SK-MEL-5 (cell line): ENCODE results near the gene RAD51AP2. TPM values are rescaled to one million over a fixed set of nuclear protein-coding genes. Genes with fewer than 3 reads are reported as not detected.
"Not testable (repeated sequence)": the region's sequence is repeated elsewhere in the genome, so short reads cannot be mapped to it uniquely, and the experiment has no call there.

Experiments used
- DNase-seq: peaks from one replicate; pipeline ENCODE4 v3.0.0-alpha.2; 2016; ENCODE audit warnings: low read depth, low spot score
- in situ Hi-C: cut with HindIII; loops from 2 replicates; pipeline ENCODE4 v1.10.0; 2016; ENCODE audit warnings: low sequenced_read_pairs, high pct_unique_total_duplicates, low pct_unique_long_range_greater_than_20kb
- total RNA-seq: library from RNA; depleted of rRNA; stranded (reverse); fragments of >200 nt; shearing (Covaris generic); gene quantifications from 2 replicates; pipeline ENCODE4 v1.2.3, GENCODE V29; 2014; rRNA removed

RAD51AP2 gene
- total RNA-seq, 1 experiment from 2014 or later: not detected

DNA sequence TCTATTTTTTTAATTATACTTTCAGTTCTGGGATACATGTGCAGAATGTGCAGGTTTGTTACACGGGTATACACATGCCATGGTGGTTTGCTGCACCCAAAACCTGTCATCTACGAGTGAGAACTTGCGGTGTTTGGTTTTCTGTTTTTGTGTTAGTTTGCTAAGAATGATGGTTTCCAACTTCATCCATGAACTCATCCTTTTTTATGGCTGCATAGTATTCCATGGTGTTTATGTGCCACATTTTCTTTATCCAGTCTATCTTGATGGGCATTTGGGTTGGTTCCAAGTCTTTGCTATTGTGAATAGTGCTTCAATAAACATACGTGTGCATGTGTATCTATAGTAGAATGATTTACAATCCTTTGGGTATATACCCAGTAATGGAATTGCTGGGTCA lies 29.6 kb downstream of the RAD51AP2 start:
- in situ Hi-C loops, DNase-seq: not testable (repeated sequence)

DNA sequence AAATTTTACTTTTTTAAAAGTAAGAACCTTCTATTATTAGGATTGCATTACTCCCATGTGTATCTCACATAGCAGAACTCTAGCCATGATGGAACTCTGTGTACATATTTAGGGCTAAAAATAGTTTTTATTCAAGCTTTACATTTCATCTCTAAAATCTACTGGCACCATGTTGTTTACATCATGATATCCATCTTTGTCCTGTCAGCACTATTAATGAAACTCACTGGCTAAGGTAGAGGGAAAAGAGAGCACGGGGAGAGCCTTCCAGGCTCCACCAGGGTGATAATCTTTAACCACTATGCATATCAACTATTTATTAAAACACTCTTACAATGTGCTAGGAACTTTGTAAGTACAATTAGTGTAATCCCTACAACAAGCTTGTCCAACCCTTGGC lies 34.7 kb downstream of the RAD51AP2 start:
- no peak for DNase-seq
- in situ Hi-C loops: no loop called here

DNA sequence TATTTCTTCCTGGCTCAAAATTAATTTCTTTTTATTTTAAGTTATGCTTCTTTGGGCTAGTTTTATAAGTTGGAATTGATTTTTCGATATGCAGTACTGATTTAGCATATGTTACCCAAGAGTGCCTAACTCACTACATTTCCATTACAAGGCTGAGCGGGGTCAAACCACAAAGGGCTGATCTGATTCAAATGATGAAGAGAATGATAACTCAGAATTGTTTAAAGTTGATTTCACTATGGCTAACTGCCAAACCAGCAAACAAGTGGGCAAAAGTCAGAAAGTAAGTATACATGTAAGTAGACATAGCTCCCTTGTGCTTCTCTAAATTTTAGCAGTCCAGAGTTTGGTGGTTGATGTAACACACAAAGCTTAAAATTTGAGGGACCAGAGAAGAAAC lies 35.6 kb downstream of the RAD51AP2 start:
- DNase-seq: no peak
- in situ Hi-C loops: no loop called here

DNA sequence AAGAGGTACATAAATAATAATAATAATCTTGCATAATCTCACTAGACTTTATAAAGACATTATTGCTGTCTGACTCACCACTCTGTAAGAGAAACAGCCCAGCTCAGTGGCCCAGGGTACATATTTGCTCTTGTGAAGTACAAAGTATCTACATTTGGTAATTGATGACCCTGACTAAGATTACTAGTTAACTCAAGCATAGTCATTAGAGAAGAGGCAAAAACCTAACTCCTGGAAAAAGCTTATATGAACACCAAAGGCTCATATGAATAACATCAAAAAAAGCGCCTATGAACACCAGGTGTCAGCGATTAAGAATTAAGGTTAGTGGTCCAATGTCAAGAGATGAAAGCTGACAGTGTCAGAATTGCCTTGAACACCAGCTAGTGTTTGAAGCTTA lies 38.4 kb downstream of the RAD51AP2 start:
- no peak for DNase-seq
- in situ Hi-C loops: no loop called here

DNA sequence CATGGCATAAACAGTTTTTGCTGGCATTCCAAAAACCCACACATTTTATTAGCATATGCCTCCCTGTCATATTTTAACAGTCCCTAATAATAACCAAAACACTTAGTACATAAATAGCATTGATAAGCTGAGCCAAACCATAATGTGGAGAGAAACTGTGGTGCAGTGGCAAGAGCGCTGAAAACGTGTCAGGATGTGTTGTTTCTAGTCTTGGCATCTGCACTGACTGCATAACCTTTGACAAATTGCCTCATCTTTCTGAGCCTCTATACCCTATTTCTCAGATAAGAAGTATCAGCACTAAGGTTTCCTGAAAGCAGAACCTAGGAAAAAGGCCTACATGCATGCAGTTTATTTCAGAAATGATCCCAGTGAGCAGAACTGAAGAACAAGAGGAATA lies 41.4 kb downstream of the RAD51AP2 start:
- in situ Hi-C loops: no loop called here
- DNase-seq: no peak

DNA sequence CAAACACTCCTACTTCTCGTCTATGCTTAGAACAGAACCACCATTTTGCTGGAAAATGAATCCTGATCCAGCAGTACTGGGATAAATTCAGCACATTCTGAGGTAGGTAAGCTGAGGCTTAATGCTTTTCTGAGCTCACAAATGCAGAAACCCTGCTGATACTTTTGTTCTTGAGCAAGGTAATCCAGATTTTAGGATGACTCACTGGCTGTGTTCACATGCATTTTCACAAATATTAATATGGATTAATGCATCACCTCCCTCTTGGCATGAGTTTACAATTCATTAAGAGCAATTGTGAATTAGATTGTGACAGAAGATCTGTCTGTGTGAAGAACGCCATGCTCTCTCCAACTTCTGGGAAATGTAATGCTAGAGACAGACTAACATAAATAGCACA lies 42.2 kb downstream of the RAD51AP2 start:
- in situ Hi-C loops: no loop called here

DNA sequence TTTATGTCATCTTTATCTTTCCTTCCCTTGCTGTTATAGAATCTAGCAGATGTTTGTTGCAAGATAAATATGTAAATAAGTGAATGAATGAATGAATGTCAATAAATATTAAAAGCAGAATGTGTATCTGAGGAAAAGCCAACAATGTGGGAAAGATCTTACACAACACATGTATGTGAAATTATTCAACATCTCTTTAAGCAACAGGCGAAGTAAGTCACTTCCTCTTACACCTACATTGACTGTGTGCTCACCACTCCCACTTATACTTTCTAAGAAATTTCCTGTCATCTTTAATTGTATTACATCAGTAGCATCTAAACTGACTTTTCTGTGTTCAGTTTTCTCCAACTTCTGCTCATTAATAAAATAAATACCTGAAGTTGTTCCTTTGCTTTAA lies 43.0 kb downstream of the RAD51AP2 start:
- in situ Hi-C loops: no loop called here

More for the DNA sequence above, 42.2 kb downstream of the RAD51AP2 start:
- DNase-seq: no peak

DNA sequence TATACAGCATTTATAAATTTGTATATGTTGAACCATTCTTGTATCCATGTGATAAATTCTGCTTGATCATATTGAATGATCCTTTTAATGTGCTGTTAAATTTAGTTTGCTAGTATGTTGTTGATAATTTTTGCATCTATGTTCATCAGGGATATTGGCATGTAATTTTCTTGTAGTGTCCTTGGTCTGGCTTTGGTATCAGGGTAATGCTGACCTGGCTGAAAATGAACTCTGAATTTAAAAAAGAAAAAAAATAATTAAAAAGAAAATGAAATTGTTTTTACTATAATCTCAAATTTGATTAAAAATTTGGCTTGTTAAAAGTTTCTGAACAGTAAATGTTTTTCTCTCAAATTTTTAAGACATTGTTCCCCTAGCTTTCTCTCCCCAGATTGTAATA lies 46.3 kb downstream of the RAD51AP2 start:
- no peak for DNase-seq
- in situ Hi-C loops: no loop called here

More for the DNA sequence above, 43.0 kb downstream of the RAD51AP2 start:
- DNase-seq: no peak

DNA sequence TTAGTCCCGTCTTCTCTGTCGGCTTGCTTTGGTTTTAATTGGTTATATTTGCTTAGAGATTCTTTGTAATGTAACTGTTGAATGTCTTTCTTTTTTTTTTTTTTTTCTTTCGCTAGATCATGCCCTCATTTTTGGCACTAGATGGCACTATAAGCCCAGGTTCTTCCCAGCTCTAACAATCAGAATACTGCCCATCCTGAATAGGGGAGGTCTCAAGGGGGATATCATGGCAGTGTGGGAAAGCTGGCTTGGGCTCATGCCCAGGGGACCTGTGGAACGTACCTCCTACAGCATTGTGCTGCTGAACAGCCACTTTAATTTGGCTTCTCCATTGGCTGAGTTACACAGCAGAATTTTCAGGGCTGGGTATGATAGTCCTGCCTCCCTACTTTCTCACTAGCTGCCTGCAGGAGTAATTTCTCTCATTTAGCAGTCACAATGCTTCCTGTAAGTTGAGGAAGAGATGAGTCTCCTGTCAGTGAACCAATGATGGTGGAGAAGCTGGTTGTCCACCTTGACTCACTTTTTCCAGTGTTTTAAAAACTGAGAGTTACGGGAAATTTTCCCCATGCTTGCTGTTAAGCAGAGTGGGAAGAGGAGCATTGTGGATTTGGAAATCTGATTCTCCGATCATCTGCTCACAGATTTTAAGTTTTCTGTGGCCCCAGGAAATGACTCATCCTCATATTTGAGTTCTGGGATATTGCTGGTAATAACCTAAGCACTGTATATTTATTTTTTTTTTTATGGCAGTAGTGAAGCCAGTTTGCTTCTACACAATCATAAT lies 47.2 kb downstream of the RAD51AP2 start:
- peak; percentile 74 for DNase-seq
- in situ Hi-C loops: no loop called here

DNA sequence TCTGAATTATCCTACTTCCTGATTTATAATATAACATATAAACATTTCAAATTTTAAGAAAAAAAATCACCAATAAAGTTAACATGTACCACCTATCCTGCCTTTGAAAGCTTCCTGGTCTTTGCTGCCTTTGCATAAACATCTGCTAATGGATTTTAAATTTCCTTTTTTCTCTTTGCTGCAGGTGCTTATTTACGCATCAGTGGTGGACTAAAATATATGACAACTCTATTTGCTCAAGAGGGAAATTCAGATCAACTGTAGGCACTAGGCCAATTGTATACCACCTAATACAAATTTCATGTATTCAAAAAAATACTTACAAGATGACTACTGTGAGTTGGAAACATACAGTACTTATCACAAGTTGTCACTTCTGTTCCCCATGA lies 57.2 kb downstream of the RAD51AP2 start:
- in situ Hi-C loops: no loop called here
- no peak for DNase-seq

Other genes with a start within 250 kb of the RAD51AP2 start
- 0.08 TPM in 1 of 2 replicates, not detected in the other for gene VSNL1, start 22.3 kb upstream of the RAD51AP2 start, total RNA-seq
- gene SMC6, start 235.4 kb upstream of the RAD51AP2 start, total RNA-seq: 26.3 and 30.6 TPM in 2 replicates
- gene GEN1, start 235.7 kb upstream of the RAD51AP2 start, total RNA-seq: 16.1 and 21.4 TPM in 2 replicates